Spleen (tissue), 7 donors: Measurements from ENCODE around the gene KCNAB1.

ENCODE experiments used
- POLR2A ChIP-seq, 3 donors: fragments of 450-650 bp; IDR thresholded peaks; one replicate each; pipeline ENCODE4 v1.5.1; 2017; ENCODE audit warnings: antibody characterized with exemption in 3 of 3, mild to moderate bottlenecking in 1 of 3
- POLR2AphosphoS5 ChIP-seq, 3 donors: sonication (generic); formaldehyde crosslinking; IDR thresholded peaks; one replicate each; pipeline ENCODE4 v1.5.1; 2017; ENCODE audit warnings: antibody characterized with exemption in 3 of 3
- TF ChIP-seq, protein P1 (sequence below), 11 experiments: fragments of 200-600 bp in 7 of 11; fragments of 450-650 bp in 4 of 11; sonication (generic) in 4 of 11; IDR thresholded peaks in 8 of 11; conservative IDR thresholded peaks in 3 of 11; 1 replicate in 7 of 11; 2 replicates in 4 of 11; pipeline versions ENCODE4 v1.4.0 to v1.8.0; 2016 to 2021; ENCODE audit warnings: antibody characterized with exemption in 11 of 11, inconsistent platforms in 4 of 11, mild to moderate bottlenecking in 1 of 11
- donor health status: DM: no; HTN: no; CAD: no; lungs with moderate emphysema.
- donor health status: DM: no; HTN: no; CAD: no.
- donor health status: DM: no; HTN: no; CAD: no.

DNA sequence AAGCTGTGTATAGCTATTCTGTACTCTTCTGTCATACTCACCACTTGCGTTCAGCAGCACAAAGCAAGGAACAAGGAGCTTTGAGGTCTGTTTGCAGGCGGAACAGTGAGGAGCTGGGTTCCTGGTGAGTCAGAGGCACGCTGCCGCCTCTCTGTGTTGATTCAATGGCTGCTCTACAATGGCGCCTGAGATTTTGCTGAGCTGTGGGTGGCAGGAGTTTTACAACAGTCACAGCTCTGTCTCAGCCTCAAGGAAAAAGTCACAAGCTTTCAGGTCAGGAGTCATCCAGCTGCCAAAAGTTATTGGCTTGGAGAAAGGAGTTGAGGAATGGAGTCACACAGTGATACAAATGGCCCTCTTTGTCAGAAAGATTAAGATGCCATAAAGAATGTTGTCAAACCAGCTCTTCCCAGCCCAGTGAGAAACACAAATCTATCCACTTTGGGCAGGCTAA is 336.4 kb downstream of the KCNAB1 start:
- TF ChIP-seq, protein P1, sequence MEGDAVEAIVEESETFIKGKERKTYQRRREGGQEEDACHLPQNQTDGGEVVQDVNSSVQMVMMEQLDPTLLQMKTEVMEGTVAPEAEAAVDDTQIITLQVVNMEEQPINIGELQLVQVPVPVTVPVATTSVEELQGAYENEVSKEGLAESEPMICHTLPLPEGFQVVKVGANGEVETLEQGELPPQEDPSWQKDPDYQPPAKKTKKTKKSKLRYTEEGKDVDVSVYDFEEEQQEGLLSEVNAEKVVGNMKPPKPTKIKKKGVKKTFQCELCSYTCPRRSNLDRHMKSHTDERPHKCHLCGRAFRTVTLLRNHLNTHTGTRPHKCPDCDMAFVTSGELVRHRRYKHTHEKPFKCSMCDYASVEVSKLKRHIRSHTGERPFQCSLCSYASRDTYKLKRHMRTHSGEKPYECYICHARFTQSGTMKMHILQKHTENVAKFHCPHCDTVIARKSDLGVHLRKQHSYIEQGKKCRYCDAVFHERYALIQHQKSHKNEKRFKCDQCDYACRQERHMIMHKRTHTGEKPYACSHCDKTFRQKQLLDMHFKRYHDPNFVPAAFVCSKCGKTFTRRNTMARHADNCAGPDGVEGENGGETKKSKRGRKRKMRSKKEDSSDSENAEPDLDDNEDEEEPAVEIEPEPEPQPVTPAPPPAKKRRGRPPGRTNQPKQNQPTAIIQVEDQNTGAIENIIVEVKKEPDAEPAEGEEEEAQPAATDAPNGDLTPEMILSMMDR (IDR thresholded peaks at IDR 0.05 in 8 of 11, conservative IDR thresholded peaks at IDR 0.05 in 3 of 11): no peak
- TF ChIP-seq POLR2AphosphoS5 (IDR thresholded peaks at IDR 0.05): no peak
- no peak for TF ChIP-seq POLR2A (IDR thresholded peaks at IDR 0.05)
